ENCODE results near the gene MISP. TPM values are rescaled to one million over a fixed set of nuclear protein-coding genes. Genes with fewer than 3 reads are reported as not detected.

Gene MISP
- total and polyA plus RNA-seq, 4 donors: 0.12 to 53.3 (median 1.0) TPM; not detected in 1

DNA sequence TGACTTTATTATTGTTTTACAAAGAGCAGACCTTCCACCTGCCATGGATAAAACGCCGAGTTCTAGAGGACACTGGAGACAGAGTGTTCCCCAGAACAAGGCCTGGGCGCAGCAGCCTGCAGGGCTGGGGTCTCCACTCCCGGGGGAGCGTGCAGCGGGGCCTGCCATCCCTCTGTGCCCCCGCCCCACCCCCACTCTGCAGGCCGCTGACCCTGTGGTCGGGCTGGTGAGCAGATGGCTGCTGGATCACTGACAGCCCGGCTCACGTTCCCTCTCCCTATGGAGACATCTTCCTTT lies 37.7 kb downstream of the MISP start:
- 82 to 84% methylated on average over 11 of the region's 11 CpGs for WGBS, 2 donors
- intact Hi-C loops (cut with DNase I): no loop called here
- Histone ChIP-seq H3K36me3 (ENCODE audit: control insufficient read depth in 1 of 2, insufficient read depth in 2 of 2, low read length in 1 of 2) (no peaks in the 10 kb centered on the region), H3K4me1 (ENCODE audit: control insufficient read depth in 1 of 2, insufficient read depth in 2 of 2, low read length in 2 of 2) (no peaks in the 10 kb centered on the region), H3K27ac (ENCODE audit: low read depth in 1 of 2, low read length in 2 of 2) (no peak overlapping the region), H3K4me3 (ENCODE audit: low read length in 2 of 2) (no peak overlapping the region), H3K9me3 (ENCODE audit: control insufficient read depth, low read length) (no peaks in the 10 kb centered on the region), H3K27me3 (ENCODE audit: control insufficient read depth in 1 of 2, insufficient read depth in 2 of 2, low read length in 1 of 2) (no peaks in the 10 kb centered on the region)
- ATAC-seq (ENCODE audit: low FRiP score) (peak; percentile 6), DNase-seq (no peak)

DNA sequence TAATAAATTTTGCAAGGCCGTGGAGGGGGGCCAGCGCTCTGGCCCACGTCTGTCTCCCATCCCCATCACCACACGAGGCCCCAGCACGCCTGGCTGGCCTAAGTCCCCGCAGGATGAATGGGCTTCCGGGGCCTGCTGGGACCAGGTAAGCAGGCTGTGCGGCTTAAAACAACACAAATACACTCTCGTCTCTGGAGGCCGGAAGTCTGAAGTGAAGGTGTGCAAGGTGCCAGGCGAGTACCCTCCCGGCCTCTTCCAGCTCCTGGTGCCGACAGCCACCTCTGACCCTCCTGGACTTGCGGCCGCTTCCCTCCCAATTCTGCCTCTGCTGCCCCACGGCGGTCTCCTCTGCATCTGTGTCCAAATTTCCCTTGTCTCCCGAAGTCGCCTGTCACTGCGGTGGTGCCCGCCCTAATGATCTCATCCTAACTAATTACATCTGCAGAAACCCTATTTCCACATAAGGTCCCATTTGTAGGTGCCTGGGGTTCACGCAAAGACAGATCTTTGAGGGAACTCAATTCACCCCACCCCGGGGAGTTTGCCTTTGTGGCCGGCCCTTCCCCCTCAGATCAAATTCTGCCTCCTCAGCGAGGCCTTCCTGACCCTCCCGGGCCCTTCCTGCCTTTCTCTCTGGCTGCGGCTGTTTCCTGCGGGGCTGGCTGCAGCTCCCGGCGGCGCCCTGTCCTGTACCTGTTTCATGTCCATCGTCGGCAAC lies 38.2 kb downstream of the MISP start:
- no peak overlapping the region for H3K4me3 ChIP-seq (ENCODE audit: low read length in 2 of 2)
- no peaks in the 10 kb centered on the region for H3K36me3 ChIP-seq (ENCODE audit: control insufficient read depth in 1 of 2, insufficient read depth in 2 of 2, low read length in 1 of 2)
- no peaks in the 10 kb centered on the region for H3K27me3 ChIP-seq (ENCODE audit: control insufficient read depth in 1 of 2, insufficient read depth in 2 of 2, low read length in 1 of 2)
- peak; percentile 39 for ATAC-seq (ENCODE audit: low FRiP score)
- peak in 1 of 2 donors; percentile 59 for DNase-seq
- H3K27ac ChIP-seq (ENCODE audit: low read depth in 1 of 2, low read length in 2 of 2): no peak overlapping the region
- 78 to 79% methylated on average over 33 of the region's 33 CpGs for WGBS, 2 donors
- no peaks in the 10 kb centered on the region for H3K9me3 ChIP-seq (ENCODE audit: control insufficient read depth, low read length)
- no peaks in the 10 kb centered on the region for H3K4me1 ChIP-seq (ENCODE audit: control insufficient read depth in 1 of 2, insufficient read depth in 2 of 2, low read length in 2 of 2)
- intact Hi-C loops (cut with DNase I): no loop called here

DNA sequence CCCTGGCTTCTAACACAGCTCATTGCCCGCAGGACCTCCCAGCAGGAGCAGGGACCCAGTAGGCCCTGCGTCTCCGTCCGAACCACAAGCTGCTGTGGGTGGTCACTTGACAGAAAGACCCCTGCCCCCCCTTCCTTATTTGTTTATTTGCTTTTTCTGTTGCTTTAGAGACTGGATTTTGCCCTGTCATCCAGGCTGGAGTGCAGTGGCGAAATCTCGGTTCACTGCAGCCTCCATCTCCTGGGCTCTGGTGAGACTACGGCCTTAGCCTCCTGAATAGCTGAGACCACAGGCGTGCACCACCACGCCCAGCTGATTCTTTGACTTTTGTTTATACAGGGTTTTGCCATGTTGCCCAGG lies 38.8 kb downstream of the MISP start:
- 96% methylated on average over 9 of the region's 9 CpGs for WGBS, 2 donors

DNA sequence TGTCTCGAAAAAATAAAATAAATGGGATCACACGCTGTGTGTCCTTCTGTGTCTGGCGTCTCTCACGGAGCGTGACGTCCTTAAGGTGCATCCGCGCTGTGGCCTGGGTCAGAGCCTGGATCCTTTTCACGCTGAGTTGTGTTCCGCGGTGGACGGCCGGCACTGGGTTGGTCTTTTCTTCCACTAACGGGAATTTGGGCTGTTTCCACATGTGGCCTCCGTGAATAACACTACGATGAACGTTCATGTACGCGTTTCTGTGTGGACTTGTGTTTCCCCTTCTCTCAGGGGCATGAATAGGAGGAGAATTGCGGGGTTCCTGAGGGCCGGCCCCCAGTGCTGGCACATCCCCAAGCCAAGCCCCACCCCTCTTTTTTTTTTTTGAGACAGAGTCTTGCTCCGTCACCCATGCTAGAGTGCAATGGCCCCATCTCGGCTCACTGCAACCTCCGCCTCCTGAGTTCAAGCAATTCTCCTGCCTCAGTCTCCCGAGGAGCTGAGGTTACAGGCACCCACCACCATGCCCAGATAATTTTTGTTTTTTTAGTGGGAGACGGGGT lies 40.2 kb downstream of the MISP start:
- Histone ChIP-seq H3K4me1 (ENCODE audit: control insufficient read depth in 1 of 2, insufficient read depth in 2 of 2, low read length in 2 of 2) (no peaks in the 10 kb centered on the region), H3K27me3 (ENCODE audit: control insufficient read depth in 1 of 2, insufficient read depth in 2 of 2, low read length in 1 of 2) (no peaks in the 10 kb centered on the region), H3K9me3 (ENCODE audit: control insufficient read depth, low read length) (no peaks in the 10 kb centered on the region), H3K4me3 (ENCODE audit: low read length in 2 of 2) (no peak overlapping the region), H3K36me3 (ENCODE audit: control insufficient read depth in 1 of 2, insufficient read depth in 2 of 2, low read length in 1 of 2) (no peaks in the 10 kb centered on the region), H3K27ac (ENCODE audit: low read depth in 1 of 2, low read length in 2 of 2) (no peak overlapping the region)
- ATAC-seq (ENCODE audit: low FRiP score): no peak
- WGBS, 2 donors: 88 to 89% methylated on average over 26 of the region's 26 CpGs
- intact Hi-C loops (cut with DNase I): no loop called here
- no peak for DNase-seq

More for the DNA sequence above, 38.8 kb downstream of the MISP start:
- no peak overlapping the region for H3K27ac ChIP-seq (ENCODE audit: low read depth in 1 of 2, low read length in 2 of 2)
- intact Hi-C loops (cut with DNase I): no loop called here
- H3K4me3 ChIP-seq (ENCODE audit: low read length in 2 of 2): no peak overlapping the region
- ATAC-seq (ENCODE audit: low FRiP score) (no peak), DNase-seq (no peak)
- H3K4me1 ChIP-seq (ENCODE audit: control insufficient read depth in 1 of 2, insufficient read depth in 2 of 2, low read length in 2 of 2): no peaks in the 10 kb centered on the region
- H3K27me3 ChIP-seq (ENCODE audit: control insufficient read depth in 1 of 2, insufficient read depth in 2 of 2, low read length in 1 of 2): no peaks in the 10 kb centered on the region
- H3K9me3 ChIP-seq (ENCODE audit: control insufficient read depth, low read length): no peaks in the 10 kb centered on the region
- no peaks in the 10 kb centered on the region for H3K36me3 ChIP-seq (ENCODE audit: control insufficient read depth in 1 of 2, insufficient read depth in 2 of 2, low read length in 1 of 2)

DNA sequence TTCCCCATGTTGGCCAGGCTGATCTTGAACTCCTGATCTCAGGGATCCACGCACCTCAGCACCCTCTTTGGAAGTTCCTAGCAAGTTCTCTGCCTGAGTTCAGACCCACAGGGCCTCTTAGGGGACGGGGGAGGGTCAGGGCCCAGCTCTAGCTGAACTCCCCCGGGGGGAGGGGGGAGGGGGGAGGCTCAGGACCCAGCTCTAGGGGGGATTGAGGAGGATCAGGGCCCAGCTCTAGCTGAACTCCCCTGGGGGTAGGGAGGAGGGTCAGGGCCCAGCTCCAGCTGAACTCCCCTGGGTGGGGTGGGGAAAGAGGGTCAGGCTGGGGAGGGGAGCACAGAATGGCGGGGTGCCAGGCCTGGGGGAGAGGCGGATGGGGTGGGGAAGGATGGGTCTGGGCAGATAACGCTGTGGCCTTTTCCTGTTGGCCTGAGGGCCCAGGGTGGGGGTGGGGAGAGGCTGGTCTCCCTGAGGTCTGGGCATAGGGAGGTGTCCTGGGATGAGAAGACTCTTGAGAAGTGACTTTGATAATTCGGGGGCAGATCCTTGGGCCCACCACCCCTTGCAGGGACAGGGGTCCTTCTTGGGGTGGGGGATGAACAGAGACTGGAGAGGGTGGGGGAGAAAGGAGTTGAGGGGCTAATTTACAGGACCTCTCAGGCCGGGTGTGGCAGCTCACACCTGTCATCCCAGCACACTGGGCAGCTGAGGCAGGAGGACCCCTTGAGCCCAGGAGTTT lies 40.8 kb downstream of the MISP start:
- Histone ChIP-seq H3K4me1 (ENCODE audit: control insufficient read depth in 1 of 2, insufficient read depth in 2 of 2, low read length in 2 of 2) (no peaks in the 10 kb centered on the region), H3K9me3 (ENCODE audit: control insufficient read depth, low read length) (no peaks in the 10 kb centered on the region), H3K36me3 (ENCODE audit: control insufficient read depth in 1 of 2, insufficient read depth in 2 of 2, low read length in 1 of 2) (no peaks in the 10 kb centered on the region), H3K27ac (ENCODE audit: low read depth in 1 of 2, low read length in 2 of 2) (no peak overlapping the region), H3K27me3 (ENCODE audit: control insufficient read depth in 1 of 2, insufficient read depth in 2 of 2, low read length in 1 of 2) (no peaks in the 10 kb centered on the region), H3K4me3 (ENCODE audit: low read length in 2 of 2) (no peak overlapping the region)
- ATAC-seq (ENCODE audit: low FRiP score) (no peak), DNase-seq (no peak)
- WGBS, 2 donors: 69 to 75% methylated on average over 8 of the region's 8 CpGs
- intact Hi-C loops (cut with DNase I): no loop called here

DNA sequence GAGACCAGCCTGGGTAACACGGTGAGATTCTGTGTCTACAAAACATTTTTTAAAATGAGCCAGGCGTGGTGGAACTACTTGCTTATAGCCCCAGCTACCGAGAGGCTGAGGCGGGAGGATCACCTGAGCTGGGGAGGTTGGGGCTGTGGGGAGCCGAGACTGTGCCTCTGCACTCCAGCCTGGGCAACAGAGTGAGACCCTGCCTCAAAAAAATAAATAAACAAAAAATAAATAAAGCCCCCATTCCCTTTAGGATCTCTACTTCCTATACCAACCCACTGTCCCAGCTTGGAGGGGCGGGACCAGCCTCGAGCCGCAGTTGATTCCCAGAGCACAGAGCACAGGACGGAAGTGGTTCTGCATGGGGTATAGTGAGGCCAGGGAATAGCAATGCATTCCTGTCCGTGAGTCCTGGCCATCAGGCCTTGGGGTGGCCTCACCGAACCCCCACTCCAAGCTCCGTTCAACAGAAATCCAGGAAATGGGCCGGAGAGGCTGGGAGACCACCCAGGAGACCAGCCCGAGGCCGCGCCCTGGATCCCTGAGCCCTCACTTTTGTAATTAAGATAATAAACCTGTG lies 41.5 kb downstream of the MISP start:
- Histone ChIP-seq H3K4me3 (ENCODE audit: low read length in 2 of 2) (no peak overlapping the region), H3K9me3 (ENCODE audit: control insufficient read depth, low read length) (no peaks in the 10 kb centered on the region), H3K36me3 (ENCODE audit: control insufficient read depth in 1 of 2, insufficient read depth in 2 of 2, low read length in 1 of 2) (no peaks in the 10 kb centered on the region), H3K27ac (ENCODE audit: low read depth in 1 of 2, low read length in 2 of 2) (no peak overlapping the region), H3K4me1 (ENCODE audit: control insufficient read depth in 1 of 2, insufficient read depth in 2 of 2, low read length in 2 of 2) (no peaks in the 10 kb centered on the region), H3K27me3 (ENCODE audit: control insufficient read depth in 1 of 2, insufficient read depth in 2 of 2, low read length in 1 of 2) (no peaks in the 10 kb centered on the region)
- DNase-seq (no peak), ATAC-seq (ENCODE audit: low FRiP score) (no peak)
- 79 to 81% methylated on average over 16 of the region's 16 CpGs for WGBS, 2 donors
- intact Hi-C loops (cut with DNase I): no loop called here

DNA sequence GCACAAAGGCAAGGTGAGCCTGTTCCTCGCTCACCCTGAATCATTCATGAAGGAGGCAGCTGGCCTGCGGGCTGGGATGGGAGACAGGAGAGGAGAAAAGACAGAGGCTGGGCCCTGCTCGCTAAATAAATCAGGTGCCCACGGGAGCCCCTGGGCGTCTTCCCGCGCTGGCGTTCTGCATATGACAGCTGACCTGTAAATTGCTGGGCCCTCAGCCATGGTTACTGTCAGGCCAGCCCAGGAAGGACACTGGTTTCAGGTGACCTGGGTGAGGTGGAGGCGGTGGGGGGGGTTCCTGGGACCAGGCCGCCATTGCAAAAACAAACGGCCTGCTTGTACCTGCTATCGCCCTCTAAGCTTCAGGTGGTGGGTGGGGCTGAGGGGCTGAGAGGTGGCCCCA lies 42.9 kb downstream of the MISP start:
- Histone ChIP-seq H3K4me3 (ENCODE audit: low read length in 2 of 2) (no peak overlapping the region), H3K27me3 (ENCODE audit: control insufficient read depth in 1 of 2, insufficient read depth in 2 of 2, low read length in 1 of 2) (no peaks in the 10 kb centered on the region), H3K36me3 (ENCODE audit: control insufficient read depth in 1 of 2, insufficient read depth in 2 of 2, low read length in 1 of 2) (no peaks in the 10 kb centered on the region), H3K9me3 (ENCODE audit: control insufficient read depth, low read length) (no peaks in the 10 kb centered on the region), H3K4me1 (ENCODE audit: control insufficient read depth in 1 of 2, insufficient read depth in 2 of 2, low read length in 2 of 2) (no peaks in the 10 kb centered on the region), H3K27ac (ENCODE audit: low read depth in 1 of 2, low read length in 2 of 2) (no peak overlapping the region)
- intact Hi-C loops (cut with DNase I): no loop called here
- no peak for DNase-seq
- ATAC-seq (ENCODE audit: low FRiP score): no peak
- WGBS, 2 donors: 96% methylated on average over 12 of the region's 12 CpGs

DNA sequence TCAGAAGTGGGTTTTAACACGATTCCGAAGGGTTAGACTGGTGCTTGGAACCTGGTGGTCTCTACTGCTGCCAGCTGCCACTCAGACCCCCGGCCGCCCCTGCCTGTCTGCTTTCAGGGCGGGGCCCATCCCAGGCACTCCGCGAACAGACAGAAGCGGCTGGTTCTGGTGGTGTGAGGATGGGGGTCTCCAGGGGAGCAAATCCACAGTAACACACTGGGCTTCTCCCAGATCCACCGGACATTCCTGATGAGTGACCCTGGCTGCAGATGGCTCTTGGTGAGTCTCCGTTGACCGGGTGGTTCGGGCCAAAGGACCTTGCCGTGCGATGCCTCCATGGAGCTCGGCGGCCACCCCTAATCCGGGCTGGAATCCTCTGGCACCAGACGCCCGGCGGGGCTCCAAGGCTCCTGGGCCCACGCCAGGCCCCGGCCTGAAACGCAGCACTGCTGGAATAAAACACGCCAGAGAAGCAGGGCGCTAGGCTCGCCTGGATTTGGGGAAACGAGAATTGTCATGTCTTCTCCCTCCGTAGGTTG lies 44.2 kb downstream of the MISP start:
- ATAC-seq (ENCODE audit: low FRiP score) (no peak), DNase-seq (peak in 1 of 2 donors; percentile 69)
- no peak overlapping the region for H3K27ac ChIP-seq (ENCODE audit: low read depth in 1 of 2, low read length in 2 of 2)
- intact Hi-C loops (cut with DNase I): loop anchor here in 1 of 2 donors (5.0 kb wide), 2 partner anchors 118 to 133 kb away; partner anchors contain the start of genes FSTL3 and RNF126
- no peaks in the 10 kb centered on the region for H3K27me3 ChIP-seq (ENCODE audit: control insufficient read depth in 1 of 2, insufficient read depth in 2 of 2, low read length in 1 of 2)
- no peaks in the 10 kb centered on the region for H3K9me3 ChIP-seq (ENCODE audit: control insufficient read depth, low read length)
- no peak overlapping the region for H3K4me3 ChIP-seq (ENCODE audit: low read length in 2 of 2)
- H3K4me1 ChIP-seq (ENCODE audit: control insufficient read depth in 1 of 2, insufficient read depth in 2 of 2, low read length in 2 of 2): peaks cover 0 to under 1% of the 10 kb centered on the region in 2 donors
- no peaks in the 10 kb centered on the region for H3K36me3 ChIP-seq (ENCODE audit: control insufficient read depth in 1 of 2, insufficient read depth in 2 of 2, low read length in 1 of 2)
- 41 to 53% methylated on average over 28 of the region's 28 CpGs for WGBS, 2 donors
